Measurements from ENCODE around the gene TIAM2. TPM values are rescaled to one million over a fixed set of nuclear protein-coding genes. Genes with fewer than 3 reads are reported as not detected.

The TIAM2 gene
- total and polyA plus RNA-seq, 10 of the 15 experiments (the other 5 are each of a cell fraction or from before 2014, with no cell fraction given): 1.1 to 10.5 (median 2.3) TPM

DNA sequence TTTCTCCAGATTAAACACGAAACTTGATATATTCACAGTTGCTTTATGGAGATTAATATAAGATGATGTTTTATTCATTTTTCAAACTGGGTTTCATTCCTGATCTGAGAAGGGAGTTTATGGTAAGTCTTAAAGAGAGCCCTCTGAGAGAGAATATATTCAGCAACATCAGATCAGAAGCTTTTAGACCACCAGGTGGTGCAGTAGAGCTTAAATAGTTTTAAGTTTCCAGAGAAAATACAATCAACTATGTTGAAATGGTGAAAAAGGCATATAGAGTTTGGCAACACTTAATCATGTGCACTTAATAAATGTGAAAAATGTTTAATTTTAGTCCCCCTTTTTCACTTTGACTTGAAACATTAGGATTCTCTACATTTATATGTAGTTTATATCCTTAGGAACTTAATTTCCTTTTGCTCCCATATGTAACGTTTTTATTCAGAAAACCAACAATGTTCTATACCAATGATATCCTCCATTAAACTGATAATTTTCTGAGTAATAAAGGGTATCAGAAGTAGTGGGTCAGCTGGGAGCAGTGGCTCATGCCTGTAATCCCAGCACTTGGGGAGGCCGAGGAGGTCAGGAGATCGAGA lies 182.3 kb downstream of the TIAM2 start (continued):
- TF ChIP-seq ASH2L (IDR thresholded peaks at IDR 0.05; ENCODE audit: borderline replicate concordance, low read depth) (no peak), E2F8 (IDR thresholded peaks at IDR 0.05; ENCODE audit: low read depth, partially characterized antibody) (no peak), ZBTB33 (IDR thresholded peaks at IDR 0.05) (0 out of 2 replicates have a peak, but pooled peaks have one; percentile 12), KAT2A (conservative IDR thresholded peaks at IDR 0.05; ENCODE audit: control insufficient read depth, low read depth, low read length) (no peak)

GRCh38 chr6:155181498-155181897 lies 186.4 kb downstream of the TIAM2 start:
- Histone ChIP-seq H3K36me3 (ENCODE audit: control insufficient read depth in 2 of 2, insufficient read depth in 2 of 2, low read length in 1 of 2) (no peaks in the 10 kb centered on the region), H3K4me1 (ENCODE audit: control insufficient read depth, insufficient read depth, low read length) (peaks cover 22% of the 10 kb centered on the region), H4K20me1 (ENCODE audit: control insufficient read depth, insufficient read depth) (no peaks in the 10 kb centered on the region), H3K4me3 (0 out of 2 replicates have a peak overlapping the region, but pooled peaks have one; percentile 16), H3K27ac (ENCODE audit: control insufficient read depth, insufficient read depth) (peak overlapping the region; percentile 81), H3K4me2 (ENCODE audit: control insufficient read depth, insufficient read depth) (peak overlapping the region; percentile 85), H3K79me2 (ENCODE audit: control insufficient read depth, insufficient read depth, low read length) (peaks cover 20% of the 10 kb centered on the region), H3K9ac (ENCODE audit: control insufficient read depth, insufficient read depth, low read length) (peak overlapping the region; percentile 26; the same call in 1 of the 2 replicates), H3K27me3 (replicated peaks in 1 of 2; ENCODE audit: control insufficient read depth in 2 of 2, insufficient read depth in 2 of 2, low read length in 1 of 2) (no peaks in the 10 kb centered on the region), H3K9me3 (replicated peaks; ENCODE audit: control insufficient read depth, insufficient read depth, low read length) (no peaks in the 10 kb centered on the region), H2AFZ (ENCODE audit: control insufficient read depth, low read depth, low read length) (peak overlapping the region; percentile 84; the same call in 1 of the 2 replicates)
- ChIA-PET CTCF (interaction anchor here (0.8 to 3.3 kb wide), 8 partner anchors 8 to 254 kb away, joined by 3 to 19 read pairs (median 6); no protein-coding TSS in a partner anchor), SMC1A (ENCODE audit: uncharacterized antibody, unreplicated experiment) (interaction anchor here (0.7 to 3.8 kb wide), 8 partner anchors 9 to 506 kb away, joined by 3 to 29 read pairs (median 6); no protein-coding TSS in a partner anchor), RAD21 (ENCODE audit: unreplicated experiment) (interaction anchor here (0.5 to 3.0 kb wide), 8 partner anchors 10 to 505 kb away, joined by 3 to 24 read pairs (median 6); partner anchors contain the start of gene TFB1M), POLR2A (interaction anchor here (1.0 to 3.5 kb wide), 3 partner anchors 10 to 66 kb away, joined by 3 to 19 read pairs (median 4); no protein-coding TSS in a partner anchor)
- FAIRE-seq (peak; percentile 62), ATAC-seq (peak; percentile 60), DNase-seq (ENCODE audit: low read depth, low spot score) (no peak)
- no TSS peak for BruUV-seq (replicated peaks)
- 0% methylated on average over 3 of the region's 3 CpGs for WGBS (ENCODE audit: insufficient coverage, insufficient replicate concordance, low lambda C conversion rate, missing lambda C conversion rate)
- in situ Hi-C loops (cut with MboI): no loop called here
- intact Hi-C loops (cut with micrococcal nuclease; ENCODE audit: unreplicated experiment): loop anchor here (2.0 kb wide), 1 partner anchor 43 kb away; no protein-coding TSS in a partner anchor
- TF ChIP-seq, protein P1, sequence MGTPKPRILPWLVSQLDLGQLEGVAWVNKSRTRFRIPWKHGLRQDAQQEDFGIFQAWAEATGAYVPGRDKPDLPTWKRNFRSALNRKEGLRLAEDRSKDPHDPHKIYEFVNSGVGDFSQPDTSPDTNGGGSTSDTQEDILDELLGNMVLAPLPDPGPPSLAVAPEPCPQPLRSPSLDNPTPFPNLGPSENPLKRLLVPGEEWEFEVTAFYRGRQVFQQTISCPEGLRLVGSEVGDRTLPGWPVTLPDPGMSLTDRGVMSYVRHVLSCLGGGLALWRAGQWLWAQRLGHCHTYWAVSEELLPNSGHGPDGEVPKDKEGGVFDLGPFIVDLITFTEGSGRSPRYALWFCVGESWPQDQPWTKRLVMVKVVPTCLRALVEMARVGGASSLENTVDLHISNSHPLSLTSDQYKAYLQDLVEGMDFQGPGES (IDR thresholded peaks at IDR 0.05): no peak
- peak; percentile 60; the same call in 1 of the 2 replicates for TF ChIP-seq CHD2 (IDR thresholded peaks at IDR 0.05; ENCODE audit: borderline replicate concordance, low read depth, low read length)
- TF ChIP-seq, protein P2, sequence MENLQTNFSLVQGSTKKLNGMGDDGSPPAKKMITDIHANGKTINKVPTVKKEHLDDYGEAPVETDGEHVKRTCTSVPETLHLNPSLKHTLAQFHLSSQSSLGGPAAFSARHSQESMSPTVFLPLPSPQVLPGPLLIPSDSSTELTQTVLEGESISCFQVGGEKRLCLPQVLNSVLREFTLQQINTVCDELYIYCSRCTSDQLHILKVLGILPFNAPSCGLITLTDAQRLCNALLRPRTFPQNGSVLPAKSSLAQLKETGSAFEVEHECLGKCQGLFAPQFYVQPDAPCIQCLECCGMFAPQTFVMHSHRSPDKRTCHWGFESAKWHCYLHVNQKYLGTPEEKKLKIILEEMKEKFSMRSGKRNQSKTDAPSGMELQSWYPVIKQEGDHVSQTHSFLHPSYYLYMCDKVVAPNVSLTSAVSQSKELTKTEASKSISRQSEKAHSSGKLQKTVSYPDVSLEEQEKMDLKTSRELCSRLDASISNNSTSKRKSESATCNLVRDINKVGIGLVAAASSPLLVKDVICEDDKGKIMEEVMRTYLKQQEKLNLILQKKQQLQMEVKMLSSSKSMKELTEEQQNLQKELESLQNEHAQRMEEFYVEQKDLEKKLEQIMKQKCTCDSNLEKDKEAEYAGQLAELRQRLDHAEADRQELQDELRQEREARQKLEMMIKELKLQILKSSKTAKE (IDR thresholded peaks at IDR 0.05; ENCODE audit: low read depth, poor library complexity, severe bottlenecking): peak; percentile 35
- 0 out of 2 replicates have a peak, but pooled peaks have one; percentile 18 for TF ChIP-seq CREM (IDR thresholded peaks at IDR 0.05; ENCODE audit: low read depth)
- TF ChIP-seq BCL11A (IDR thresholded peaks at IDR 0.05; ENCODE audit: low read depth, low read length): no peak
- TF ChIP-seq NBN (IDR thresholded peaks at IDR 0.05): 0 out of 2 replicates have a peak, but pooled peaks have one; percentile 46
- no peak for TF ChIP-seq TARDBP (IDR thresholded peaks at IDR 0.05; ENCODE audit: borderline replicate concordance)
- TF ChIP-seq, protein P3, sequence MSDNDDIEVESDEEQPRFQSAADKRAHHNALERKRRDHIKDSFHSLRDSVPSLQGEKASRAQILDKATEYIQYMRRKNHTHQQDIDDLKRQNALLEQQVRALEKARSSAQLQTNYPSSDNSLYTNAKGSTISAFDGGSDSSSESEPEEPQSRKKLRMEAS (IDR thresholded peaks at IDR 0.05; ENCODE audit: low read depth, low read length): no peak

All from GM12878 (cell line).